H1 (cell line): ENCODE data around the gene FCF1. TPM values are rescaled to one million over a fixed set of nuclear protein-coding genes. Genes with fewer than 3 reads are reported as not detected.

ENCODE experiments used
- EGR1 ChIP-seq: IDR thresholded peaks from 2 replicates; pipeline ENCODE4 v1.6.1; 2011; ENCODE audit warnings: low read depth, low read length, borderline replicate concordance
- HDAC6 ChIP-seq: IDR thresholded peaks from one replicate; pipeline ENCODE4 v1.7.1; 2012; ENCODE audit warnings: low read depth, mild to moderate bottlenecking, inconsistent platforms, low read length, moderate library complexity
- JUN ChIP-seq: IDR thresholded peaks from 2 replicates; pipeline ENCODE4 v1.6.1; 2011; ENCODE audit warnings: low read depth, mild to moderate bottlenecking, improper control_type of control experiment, low read length
- JUND ChIP-seq: IDR thresholded peaks from 2 replicates; pipeline ENCODE4 v1.6.1; 2011; ENCODE audit warnings: mild to moderate bottlenecking, improper control_type of control experiment, low read length
- KDM4A ChIP-seq: IDR thresholded peaks from one replicate; pipeline ENCODE4 v1.7.1; 2012; ENCODE audit warnings: low read depth, mild to moderate bottlenecking, moderate library complexity, low read length, inconsistent platforms; ENCODE audit not compliant: severe bottlenecking
- SIN3A ChIP-seq, 2 experiments: IDR thresholded peaks in 1 of 2; conservative IDR thresholded peaks in 1 of 2; 2 replicates each; pipeline ENCODE4 v1.6.1; 2011 to 2012; ENCODE audit warnings: low read length in 2 of 2, improper control_type of control experiment in 1 of 2, low read depth in 1 of 2, mild to moderate bottlenecking in 1 of 2
- SUZ12 ChIP-seq: fragments of 200-600 bp; sonication (generic); IDR thresholded peaks from 2 replicates; pipeline ENCODE4 v1.6.1; 2012; ENCODE audit warnings: mild to moderate bottlenecking, inconsistent platforms, low read length, moderate library complexity, mixed read lengths
- TAF1 ChIP-seq: IDR thresholded peaks from 2 replicates; pipeline ENCODE4 v1.6.1; 2011; ENCODE audit warnings: mild to moderate bottlenecking, low read depth, low read length
- TBP ChIP-seq: IDR thresholded peaks from 2 replicates; pipeline ENCODE4 v1.6.1; 2011; ENCODE audit warnings: low read depth, low read length, improper control_type of control experiment
- polyA plus RNA-seq, 7 experiments: library from polyadenylated mRNA; depleted of rRNA in 3 of 7; stranded (reverse) in 5 of 7; unstranded in 2 of 7; fragments of >200 nt in 5 of 7; fragments of 200-250 nt in 2 of 7; gene quantifications; 1 replicate in 5 of 7; 2 replicates in 1 of 7; 4 replicates in 1 of 7; pipeline versions ENCODE4 v1.2.1 to v1.2.3, GENCODE V29; 2011 to 2013; ENCODE audit warnings: missing spikeins in 2 of 7, mixed read lengths in 2 of 7
- total RNA-seq: library from RNA; stranded (reverse); fragmentation: NEBNext Ultra II Directional; extraction: Animal tissue kit (Norgen Biotek cat#: 25700); gene quantifications from 2 replicates; pipeline ENCODE4 v1.2.1, GENCODE V29; 2021
- TF ChIP-seq, protein P1 (sequence below): fragments of 300-600 bp; sonication (generic); IDR thresholded peaks from 2 replicates; pipeline ENCODE4 v1.7.1; 2012; ENCODE audit warnings: low read length, moderate library complexity, mild to moderate bottlenecking, inconsistent platforms; ENCODE audit not compliant: insufficient replicate concordance

The FCF1 gene
- total and polyA plus RNA-seq, 2 of the 8 experiments (the other 6 are each of a cell fraction or from before 2014, with no cell fraction given), result 48.1 to 84.3 TPM

GRCh38 chr14:74762917-74763802 is 50.2 kb downstream of the FCF1 start, which contains the start of gene YLPM1 (continued):
- peak in 1 of 2 experiments; percentile 68; a peak in 1 of 4 replicates for TF ChIP-seq SIN3A (conservative IDR thresholded peaks at IDR 0.05 in 1 of 2, IDR thresholded peaks at IDR 0.05 in 1 of 2; ENCODE audit: low read depth in 1 of 2, low read length in 2 of 2)
- TF ChIP-seq, protein P1, sequence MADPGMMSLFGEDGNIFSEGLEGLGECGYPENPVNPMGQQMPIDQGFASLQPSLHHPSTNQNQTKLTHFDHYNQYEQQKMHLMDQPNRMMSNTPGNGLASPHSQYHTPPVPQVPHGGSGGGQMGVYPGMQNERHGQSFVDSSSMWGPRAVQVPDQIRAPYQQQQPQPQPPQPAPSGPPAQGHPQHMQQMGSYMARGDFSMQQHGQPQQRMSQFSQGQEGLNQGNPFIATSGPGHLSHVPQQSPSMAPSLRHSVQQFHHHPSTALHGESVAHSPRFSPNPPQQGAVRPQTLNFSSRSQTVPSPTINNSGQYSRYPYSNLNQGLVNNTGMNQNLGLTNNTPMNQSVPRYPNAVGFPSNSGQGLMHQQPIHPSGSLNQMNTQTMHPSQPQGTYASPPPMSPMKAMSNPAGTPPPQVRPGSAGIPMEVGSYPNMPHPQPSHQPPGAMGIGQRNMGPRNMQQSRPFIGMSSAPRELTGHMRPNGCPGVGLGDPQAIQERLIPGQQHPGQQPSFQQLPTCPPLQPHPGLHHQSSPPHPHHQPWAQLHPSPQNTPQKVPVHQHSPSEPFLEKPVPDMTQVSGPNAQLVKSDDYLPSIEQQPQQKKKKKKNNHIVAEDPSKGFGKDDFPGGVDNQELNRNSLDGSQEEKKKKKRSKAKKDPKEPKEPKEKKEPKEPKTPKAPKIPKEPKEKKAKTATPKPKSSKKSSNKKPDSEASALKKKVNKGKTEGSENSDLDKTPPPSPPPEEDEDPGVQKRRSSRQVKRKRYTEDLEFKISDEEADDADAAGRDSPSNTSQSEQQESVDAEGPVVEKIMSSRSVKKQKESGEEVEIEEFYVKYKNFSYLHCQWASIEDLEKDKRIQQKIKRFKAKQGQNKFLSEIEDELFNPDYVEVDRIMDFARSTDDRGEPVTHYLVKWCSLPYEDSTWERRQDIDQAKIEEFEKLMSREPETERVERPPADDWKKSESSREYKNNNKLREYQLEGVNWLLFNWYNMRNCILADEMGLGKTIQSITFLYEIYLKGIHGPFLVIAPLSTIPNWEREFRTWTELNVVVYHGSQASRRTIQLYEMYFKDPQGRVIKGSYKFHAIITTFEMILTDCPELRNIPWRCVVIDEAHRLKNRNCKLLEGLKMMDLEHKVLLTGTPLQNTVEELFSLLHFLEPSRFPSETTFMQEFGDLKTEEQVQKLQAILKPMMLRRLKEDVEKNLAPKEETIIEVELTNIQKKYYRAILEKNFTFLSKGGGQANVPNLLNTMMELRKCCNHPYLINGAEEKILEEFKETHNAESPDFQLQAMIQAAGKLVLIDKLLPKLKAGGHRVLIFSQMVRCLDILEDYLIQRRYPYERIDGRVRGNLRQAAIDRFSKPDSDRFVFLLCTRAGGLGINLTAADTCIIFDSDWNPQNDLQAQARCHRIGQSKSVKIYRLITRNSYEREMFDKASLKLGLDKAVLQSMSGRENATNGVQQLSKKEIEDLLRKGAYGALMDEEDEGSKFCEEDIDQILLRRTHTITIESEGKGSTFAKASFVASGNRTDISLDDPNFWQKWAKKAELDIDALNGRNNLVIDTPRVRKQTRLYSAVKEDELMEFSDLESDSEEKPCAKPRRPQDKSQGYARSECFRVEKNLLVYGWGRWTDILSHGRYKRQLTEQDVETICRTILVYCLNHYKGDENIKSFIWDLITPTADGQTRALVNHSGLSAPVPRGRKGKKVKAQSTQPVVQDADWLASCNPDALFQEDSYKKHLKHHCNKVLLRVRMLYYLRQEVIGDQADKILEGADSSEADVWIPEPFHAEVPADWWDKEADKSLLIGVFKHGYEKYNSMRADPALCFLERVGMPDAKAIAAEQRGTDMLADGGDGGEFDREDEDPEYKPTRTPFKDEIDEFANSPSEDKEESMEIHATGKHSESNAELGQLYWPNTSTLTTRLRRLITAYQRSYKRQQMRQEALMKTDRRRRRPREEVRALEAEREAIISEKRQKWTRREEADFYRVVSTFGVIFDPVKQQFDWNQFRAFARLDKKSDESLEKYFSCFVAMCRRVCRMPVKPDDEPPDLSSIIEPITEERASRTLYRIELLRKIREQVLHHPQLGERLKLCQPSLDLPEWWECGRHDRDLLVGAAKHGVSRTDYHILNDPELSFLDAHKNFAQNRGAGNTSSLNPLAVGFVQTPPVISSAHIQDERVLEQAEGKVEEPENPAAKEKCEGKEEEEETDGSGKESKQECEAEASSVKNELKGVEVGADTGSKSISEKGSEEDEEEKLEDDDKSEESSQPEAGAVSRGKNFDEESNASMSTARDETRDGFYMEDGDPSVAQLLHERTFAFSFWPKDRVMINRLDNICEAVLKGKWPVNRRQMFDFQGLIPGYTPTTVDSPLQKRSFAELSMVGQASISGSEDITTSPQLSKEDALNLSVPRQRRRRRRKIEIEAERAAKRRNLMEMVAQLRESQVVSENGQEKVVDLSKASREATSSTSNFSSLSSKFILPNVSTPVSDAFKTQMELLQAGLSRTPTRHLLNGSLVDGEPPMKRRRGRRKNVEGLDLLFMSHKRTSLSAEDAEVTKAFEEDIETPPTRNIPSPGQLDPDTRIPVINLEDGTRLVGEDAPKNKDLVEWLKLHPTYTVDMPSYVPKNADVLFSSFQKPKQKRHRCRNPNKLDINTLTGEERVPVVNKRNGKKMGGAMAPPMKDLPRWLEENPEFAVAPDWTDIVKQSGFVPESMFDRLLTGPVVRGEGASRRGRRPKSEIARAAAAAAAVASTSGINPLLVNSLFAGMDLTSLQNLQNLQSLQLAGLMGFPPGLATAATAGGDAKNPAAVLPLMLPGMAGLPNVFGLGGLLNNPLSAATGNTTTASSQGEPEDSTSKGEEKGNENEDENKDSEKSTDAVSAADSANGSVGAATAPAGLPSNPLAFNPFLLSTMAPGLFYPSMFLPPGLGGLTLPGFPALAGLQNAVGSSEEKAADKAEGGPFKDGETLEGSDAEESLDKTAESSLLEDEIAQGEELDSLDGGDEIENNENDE, result no peak
- TF ChIP-seq TBP, result peak; percentile 83
- TF ChIP-seq SUZ12, result no peak
- no peak for TF ChIP-seq HDAC6
- TF ChIP-seq JUND, result no peak
- TF ChIP-seq TAF1, result peak; percentile 89
- peak; percentile 71 for TF ChIP-seq KDM4A
- TF ChIP-seq EGR1, result peak; percentile 76
- TF ChIP-seq JUN, result no peak
